Erythroblast (primary cell): ENCODE measurements around the gene RASD2.

Source experiments
- GATA1 ChIP-seq: IDR thresholded peaks from 2 replicates; pipeline ENCODE4 v1.6.1; 2011; ENCODE audit warnings: low read depth, mild to moderate bottlenecking, control low read depth, low read length, moderate library complexity
- POLR2A ChIP-seq: IDR thresholded peaks from 2 replicates; pipeline ENCODE4 v1.6.1; 2011; ENCODE audit warnings: mild to moderate bottlenecking, low read length

GRCh38 chr22:35560366-35560765 is 19.7 kb downstream of the RASD2 start:
- TF ChIP-seq GATA1 = no peak
- TF ChIP-seq POLR2A = no peak
